Glomerular visceral epithelial cell (primary cell): Measurements from ENCODE around the gene SGPL1.

Source experiments
- DNase-seq: peaks from one replicate; pipeline ENCODE4 v3.0.0-alpha.2; 2016; ENCODE audit errors: extremely low spot score

SGPL1 gene

GRCh38 chr10:70780370-70780760 is 35.4 kb upstream of the SGPL1 start:
- no peak for DNase-seq

GRCh38 chr10:70780772-70781171 is 35.0 kb upstream of the SGPL1 start:
- no peak for DNase-seq

DNA sequence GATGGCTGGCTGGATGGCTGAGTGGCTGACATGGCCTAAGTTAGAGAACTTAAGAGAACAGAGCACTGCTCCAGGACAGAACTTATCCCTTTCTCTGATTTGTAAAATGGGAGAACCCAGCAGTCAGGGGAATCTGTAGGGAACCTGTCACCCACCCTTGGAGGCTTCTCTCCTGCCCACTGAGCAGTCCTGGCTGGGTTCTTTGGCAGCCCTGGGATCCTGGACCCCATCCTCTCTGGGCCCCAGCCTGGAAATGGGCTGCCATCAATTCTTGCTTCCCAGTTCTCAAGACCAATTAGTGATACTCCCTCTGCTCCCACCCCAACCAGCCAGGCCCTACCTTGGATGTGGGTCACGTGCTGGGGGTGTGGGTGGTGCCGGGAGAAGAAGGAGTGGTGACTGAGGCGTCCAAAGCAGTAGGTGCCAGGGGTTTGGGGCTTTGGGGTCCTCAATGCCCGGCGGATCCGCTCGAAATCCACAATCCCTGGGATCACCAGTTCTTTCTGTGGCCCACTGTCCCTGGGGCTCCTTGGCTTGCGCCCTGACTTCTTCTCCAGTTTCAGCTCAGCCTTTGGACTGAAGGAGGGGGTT is 34.2 kb upstream of the SGPL1 start:
- no peak for DNase-seq

- DNase-seq = no peak
These were observed 33.5 kb upstream of the SGPL1 start for GRCh38 chr10:70782086-70782745.

DNA sequence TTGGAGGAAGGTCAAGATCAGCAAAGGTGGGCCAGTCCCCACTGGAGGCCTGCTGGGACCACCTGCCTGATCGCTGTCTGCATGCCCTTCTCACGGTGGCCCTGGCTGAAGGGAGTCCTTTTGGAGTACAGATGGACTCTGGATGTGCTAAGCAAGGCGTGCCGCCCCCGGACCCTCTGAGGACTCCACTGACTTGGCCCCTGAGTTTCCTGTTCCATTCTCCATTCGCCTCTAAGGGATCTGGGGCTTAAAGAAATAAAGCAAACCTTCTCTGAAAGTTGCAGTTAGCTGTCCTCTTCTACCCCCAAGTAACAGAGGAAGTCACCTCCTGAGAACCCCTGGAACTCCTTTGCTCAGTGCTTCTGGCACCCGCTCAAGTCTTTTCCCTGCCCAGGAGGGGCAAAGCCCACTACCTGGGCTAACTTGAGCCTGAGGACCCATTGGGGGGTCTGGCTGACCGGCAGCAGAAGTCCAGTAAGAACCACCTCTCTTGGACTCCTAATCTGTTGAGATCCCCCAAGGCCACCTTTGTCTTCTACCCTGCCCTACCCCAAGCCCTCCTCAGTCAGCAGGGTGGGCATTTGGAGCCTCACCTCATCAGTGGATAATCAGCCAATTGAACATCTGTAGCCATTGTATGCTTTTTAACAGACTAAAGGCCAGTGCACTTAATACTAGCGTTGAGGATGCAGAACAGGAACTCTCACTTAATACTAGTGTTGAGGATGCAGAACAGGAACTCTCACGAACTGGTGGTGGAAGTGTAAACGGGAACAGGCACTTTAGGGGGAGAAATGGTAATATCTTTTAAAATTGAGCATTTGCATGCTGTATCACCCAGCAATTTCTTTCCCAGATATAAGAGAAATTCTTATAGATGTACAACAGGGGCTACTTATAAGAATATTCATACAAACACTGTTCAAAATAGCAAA is 32.7 kb upstream of the SGPL1 start:
- DNase-seq = no peak

GRCh38 chr10:70784016-70784415 is 31.7 kb upstream of the SGPL1 start:
- no peak for DNase-seq

GRCh38 chr10:70784471-70784870 is 31.3 kb upstream of the SGPL1 start:
- peak; percentile 22 for DNase-seq

DNA sequence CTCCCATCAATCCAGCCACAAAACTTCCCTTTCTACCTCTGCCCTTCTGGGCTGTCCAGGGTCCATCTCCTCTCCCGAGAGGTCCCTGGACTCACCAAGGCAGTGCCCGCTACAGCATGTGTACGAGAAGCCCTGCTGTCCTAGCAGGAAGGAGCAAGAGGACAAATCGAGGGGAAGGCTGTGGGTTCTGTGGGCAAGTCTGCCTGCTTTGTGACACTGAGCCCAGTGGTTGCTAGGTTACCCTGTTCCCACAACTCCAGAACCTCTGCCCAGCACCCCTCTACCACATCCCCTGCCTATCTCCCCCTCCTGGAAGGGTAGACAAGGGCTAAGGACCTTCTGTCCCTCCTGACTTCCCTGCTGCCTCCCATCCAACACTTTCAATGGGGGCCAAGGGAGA is 30.6 kb upstream of the SGPL1 start, which contains the start of gene TBATA:
Gene TBATA, minus strand, starts transcription at position 188 of the 400 bp plus-strand sequence. CDS start 1,998 bp downstream, outside the sequence.
- DNase-seq = no peak

DNA sequence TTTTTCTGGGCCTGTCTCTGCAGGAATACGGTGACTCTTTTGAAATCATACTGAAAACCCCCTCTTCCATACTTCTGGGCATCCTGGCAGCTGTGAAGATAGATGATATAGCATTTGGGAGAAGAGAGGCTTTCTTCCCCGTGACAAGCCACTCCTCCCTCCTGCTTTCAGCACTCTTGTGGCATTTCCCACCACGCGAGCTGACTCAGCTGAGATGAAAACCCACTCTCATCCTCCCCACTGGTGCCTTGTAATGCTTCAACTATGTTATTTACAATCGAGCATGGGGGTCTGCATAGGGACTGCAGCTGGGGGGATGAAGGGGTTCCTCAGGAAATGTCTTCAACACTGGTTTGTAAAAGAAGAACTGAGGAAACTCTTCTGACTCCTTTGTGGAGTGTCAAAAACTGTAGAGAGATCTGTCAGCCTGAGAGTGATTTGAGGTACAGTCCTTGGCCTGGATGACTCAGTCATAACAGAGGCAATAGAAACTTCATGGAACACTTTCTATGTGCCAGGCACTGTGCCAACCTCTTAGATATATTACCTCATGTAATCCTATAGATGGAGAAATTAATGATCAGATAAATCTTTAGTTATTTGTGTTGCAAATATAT is 28.8 kb upstream of the SGPL1 start:
- DNase-seq = peak; percentile 25

DNA sequence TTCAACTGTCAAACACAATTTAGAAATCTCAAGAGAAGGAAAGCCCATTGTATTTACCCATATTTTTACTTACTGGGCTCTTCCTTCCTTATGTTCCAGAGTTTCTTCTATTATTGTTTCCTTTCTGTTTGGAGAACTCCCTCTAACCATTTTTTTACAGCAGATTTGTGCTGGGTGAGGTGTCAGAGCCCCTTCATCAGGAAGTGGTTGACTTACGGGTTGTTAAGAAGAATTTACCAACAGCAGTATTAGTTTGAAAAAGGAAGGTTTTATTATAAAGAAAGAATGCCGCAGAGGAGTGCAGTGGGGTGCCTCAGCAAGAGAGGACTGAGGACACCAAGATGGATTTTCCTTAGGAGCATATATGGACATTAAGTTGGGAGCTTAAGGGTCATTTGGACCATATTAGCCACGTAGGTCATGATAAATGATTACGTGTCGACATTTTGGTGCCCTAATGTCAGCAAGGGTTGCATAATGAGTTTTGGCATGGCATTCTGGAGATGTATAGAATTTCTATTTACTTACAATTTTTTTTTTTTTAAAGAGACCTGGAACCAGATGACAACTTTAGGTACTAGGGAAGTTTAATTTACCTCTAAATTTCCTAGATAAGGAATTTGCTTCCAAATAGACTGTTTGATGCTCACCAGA is 24.2 kb upstream of the SGPL1 start:
- no peak for DNase-seq

GRCh38 chr10:70795613-70796012 is 20.1 kb upstream of the SGPL1 start:
- DNase-seq = no peak

- no peak for DNase-seq
These were observed 17.9 kb upstream of the SGPL1 start for GRCh38 chr10:70797840-70798239.

GRCh38 chr10:70799124-70799523 is 16.6 kb upstream of the SGPL1 start:
- peak; percentile 12 for DNase-seq

DNA sequence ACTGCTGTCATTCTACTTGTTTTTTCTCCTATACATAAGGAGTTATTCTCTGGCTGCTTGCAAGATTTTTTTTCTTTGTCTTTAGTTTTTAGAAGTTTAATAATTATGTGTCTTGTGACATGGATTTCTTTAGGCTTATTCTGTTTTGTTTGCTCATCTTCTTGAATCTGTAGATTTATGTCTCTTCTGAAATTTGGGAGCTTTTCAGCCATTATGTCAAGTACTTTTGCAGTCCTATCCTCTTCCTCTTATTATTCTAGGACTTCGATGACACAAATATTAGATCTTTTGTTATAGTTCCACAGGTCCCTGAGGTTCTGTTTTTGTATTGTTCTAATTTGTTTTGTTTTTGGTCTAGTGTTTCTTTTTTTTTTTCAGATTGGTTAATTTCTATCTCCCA is 13.9 kb upstream of the SGPL1 start:
- DNase-seq = no peak

DNA sequence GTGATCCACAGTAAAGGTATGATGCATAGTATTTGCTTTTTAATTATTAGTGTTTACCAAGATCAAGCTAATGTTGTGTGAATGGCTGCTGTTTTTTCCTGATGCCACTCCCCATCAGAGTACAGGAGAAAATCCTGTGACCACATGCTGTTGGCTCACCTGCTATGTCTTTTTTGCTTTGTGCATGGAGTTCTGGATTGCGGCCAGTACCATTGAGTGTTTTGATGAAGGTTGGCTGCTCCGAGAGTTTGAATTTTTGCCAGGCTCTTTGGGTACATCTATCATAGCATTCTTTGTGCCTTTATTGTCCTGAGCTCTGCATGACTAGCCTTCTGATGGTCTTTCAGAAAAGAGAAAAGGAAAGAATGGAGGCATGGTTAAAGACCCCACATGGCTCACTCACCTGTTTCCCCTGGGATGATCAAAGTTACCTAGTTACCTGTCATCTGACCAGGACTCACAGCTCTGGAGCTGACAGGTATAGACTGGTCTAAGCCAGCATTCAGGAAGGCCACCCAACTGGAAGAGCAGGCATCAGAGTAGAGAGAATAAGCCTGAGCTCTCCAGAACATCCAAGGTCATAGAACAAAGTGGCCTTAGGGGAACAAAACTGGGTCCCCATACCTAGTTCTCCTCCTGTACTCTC is 11.8 kb upstream of the SGPL1 start:
- DNase-seq = no peak

DNA sequence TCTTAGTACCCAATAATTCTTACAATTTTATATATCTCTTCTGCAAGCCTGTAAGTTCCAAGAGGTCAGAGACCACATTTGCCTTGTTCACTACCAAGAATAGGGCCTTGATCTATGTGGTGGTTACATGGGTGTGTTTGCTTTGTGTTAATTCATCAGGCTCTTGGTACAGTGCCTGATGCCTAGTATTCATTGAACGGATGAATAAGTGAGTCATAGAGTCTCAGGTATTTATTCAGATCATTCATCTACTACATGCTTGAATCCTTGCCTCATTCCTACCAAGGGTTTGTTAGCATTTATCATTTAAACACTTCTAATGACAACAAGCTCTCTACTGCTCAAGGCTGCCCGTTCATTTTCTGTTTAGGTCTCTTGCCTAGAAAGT is 11.3 kb upstream of the SGPL1 start:
- DNase-seq = no peak

GRCh38 chr10:70805619-70806215 is 10.0 kb upstream of the SGPL1 start:
- no peak for DNase-seq

GRCh38 chr10:70806841-70807240 is 8.9 kb upstream of the SGPL1 start:
- DNase-seq = no peak

DNA sequence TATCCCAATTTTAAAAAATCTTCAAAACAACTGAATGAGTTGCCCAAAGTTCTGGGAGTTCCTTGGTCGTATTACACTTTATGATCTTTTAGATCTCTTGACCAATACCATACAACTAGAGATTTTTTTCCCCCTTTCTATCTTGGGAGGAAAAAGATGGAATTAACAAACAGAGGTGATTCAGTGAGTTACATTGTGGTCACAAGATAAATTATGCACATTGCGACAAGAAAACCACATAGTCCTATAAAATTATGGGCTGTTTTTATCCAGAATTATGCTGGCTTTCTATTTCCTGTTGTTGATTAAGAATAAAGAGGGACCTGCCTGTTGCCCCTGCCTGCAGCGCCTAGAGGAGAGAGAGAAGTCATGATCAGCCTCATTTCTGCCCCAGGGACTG is 8.2 kb upstream of the SGPL1 start:
- DNase-seq = no peak

DNA sequence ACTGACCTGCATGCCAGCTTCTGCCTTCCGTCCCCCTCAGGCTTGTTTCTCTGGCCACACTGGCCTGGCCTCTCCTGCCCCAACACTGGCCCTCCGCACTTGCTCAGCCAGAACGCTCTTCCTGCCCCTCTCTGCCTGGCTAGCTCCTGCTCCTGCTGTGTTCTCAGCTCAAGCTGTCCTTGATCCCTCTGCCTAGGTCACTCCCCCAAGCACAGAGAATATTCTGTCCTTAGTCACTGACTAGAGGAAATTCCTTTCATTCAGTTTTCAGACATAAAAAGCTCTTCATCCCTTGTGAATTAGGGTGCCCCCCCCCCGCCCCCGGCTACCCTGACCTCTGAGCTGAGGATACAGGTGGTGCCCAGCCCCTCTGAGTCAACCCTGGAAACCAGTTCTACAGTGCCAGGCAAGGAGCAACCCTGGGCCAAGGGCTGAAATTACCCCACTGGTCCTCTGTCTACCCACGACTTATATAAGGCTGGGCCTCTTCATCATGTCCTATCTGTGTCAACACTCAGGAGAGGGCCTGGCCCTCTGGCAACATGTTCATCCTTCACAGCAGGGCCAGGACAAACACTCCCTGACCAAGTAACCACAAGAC is 6.6 kb upstream of the SGPL1 start:
- DNase-seq = no peak
